BLaER1 (cell line): ENCODE results near the gene MAP7D3.

Source experiments
- H3K27ac ChIP-seq: shearing (Covaris generic); formaldehyde crosslinking; 2 replicates; pipeline ENCODE4 v1.8.1; 2022
- H3K27me3 ChIP-seq: shearing (Covaris generic); formaldehyde crosslinking; 2 replicates; pipeline ENCODE4 v1.8.1; 2022
- H3K36me3 ChIP-seq: shearing (Covaris generic); formaldehyde crosslinking; 2 replicates; pipeline ENCODE4 v1.8.1; 2022
- H3K4me1 ChIP-seq: shearing (Covaris generic); formaldehyde crosslinking; 2 replicates; pipeline ENCODE4 v1.8.1; 2022
- H3K4me2 ChIP-seq: shearing (Covaris generic); formaldehyde crosslinking; 2 replicates; pipeline ENCODE4 v1.8.1; 2022
- H3K4me3 ChIP-seq: shearing (Covaris generic); formaldehyde crosslinking; 2 replicates; pipeline ENCODE4 v1.8.1; 2022
- H3K9ac ChIP-seq: shearing (Covaris generic); formaldehyde crosslinking; 2 replicates; pipeline ENCODE4 v1.8.1; 2022
- H3K9me3 ChIP-seq: shearing (Covaris generic); formaldehyde crosslinking; 2 replicates; pipeline ENCODE4 v1.8.1; 2022
- H4K20me1 ChIP-seq: shearing (Covaris generic); formaldehyde crosslinking; 2 replicates; pipeline ENCODE4 v1.8.1; 2022
- Cebpa-rat ChIP-seq: shearing (Covaris generic); IDR thresholded peaks from 2 replicates; pipeline ENCODE4 v1.8.1; 2022

Gene MAP7D3

DNA sequence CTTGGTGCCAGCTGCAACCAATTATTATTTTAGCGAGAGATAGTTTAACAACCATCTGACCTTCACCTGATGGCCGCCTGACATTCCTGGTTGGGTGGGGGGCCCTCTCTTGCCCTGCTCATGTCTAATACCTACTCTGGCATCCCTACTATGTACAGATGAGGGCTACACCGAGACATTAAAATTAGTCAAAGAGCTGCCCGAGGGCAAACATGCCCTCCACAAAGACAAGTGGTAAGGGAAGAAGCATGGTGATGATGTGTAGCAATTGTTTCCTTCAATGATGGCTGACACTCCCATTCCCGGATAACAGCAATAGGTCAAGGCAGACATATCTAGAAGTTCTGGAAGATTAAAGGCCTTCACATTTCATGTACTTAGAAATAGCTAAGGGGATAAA lies 49.6 kb downstream of the MAP7D3 start:
- Histone ChIP-seq H3K36me3 (peaks cover 5% of the 10 kb centered on the region; the same call in 1 of the 2 replicates), H3K9ac (no peak overlapping the region), H3K4me1 (peaks cover 39% of the 10 kb centered on the region), H3K27me3 (peaks cover 88% of the 10 kb centered on the region), H4K20me1 (peaks cover 60% of the 10 kb centered on the region; the same call in 1 of the 2 replicates), H3K9me3 (no peaks in the 10 kb centered on the region), H3K27ac (no peak overlapping the region), H3K4me3 (no peak overlapping the region), H3K4me2 (no peak overlapping the region)
- TF ChIP-seq Cebpa-rat = no peak

DNA sequence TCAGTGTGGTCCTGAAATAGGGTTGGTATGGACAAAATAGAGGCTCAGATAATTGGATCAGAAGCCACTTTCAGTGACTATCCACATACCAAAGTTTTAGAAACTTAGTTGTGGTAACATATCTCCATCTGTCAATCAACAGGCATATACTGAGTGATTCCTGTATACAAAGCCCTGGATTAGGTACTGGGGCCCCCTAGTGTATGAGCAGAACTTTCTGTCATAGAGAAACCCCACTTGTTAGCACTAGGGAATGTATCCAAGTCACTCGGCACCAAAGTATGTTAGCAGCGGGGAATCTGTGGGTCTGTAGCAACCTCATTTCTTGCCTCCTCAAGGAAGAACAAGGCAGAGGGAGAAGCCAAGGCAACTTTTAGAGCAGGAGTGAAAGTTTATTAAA lies 50.7 kb downstream of the MAP7D3 start:
- peaks cover 88% of the 10 kb centered on the region for H3K27me3 ChIP-seq
- H3K4me3 ChIP-seq = no peak overlapping the region
- H3K36me3 ChIP-seq = no peaks in the 10 kb centered on the region
- H3K4me2 ChIP-seq = no peak overlapping the region
- no peak overlapping the region for H3K9ac ChIP-seq
- peaks cover 41% of the 10 kb centered on the region for H3K4me1 ChIP-seq
- H3K27ac ChIP-seq = no peak overlapping the region
- TF ChIP-seq Cebpa-rat = no peak
- H4K20me1 ChIP-seq = peaks cover 49% of the 10 kb centered on the region; the same call in 1 of the 2 replicates
- no peaks in the 10 kb centered on the region for H3K9me3 ChIP-seq

DNA sequence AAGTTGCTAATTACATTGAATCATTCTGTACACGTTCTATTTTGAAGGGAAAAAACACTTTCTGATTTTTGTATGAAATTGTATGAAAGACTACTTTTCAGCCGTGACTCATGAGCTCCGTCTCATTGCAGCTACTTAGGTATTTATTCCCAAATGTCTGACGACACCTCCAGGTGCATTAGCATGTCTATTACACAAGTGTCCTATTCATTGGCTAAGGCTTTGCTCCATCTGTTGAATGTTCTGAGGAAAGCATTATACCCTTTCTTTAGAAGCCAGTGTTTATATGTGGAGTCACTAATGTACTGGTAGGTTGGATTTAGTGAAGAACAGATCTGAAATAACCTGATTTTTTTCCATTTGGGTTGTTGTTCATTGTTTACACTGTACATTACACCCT lies 51.8 kb downstream of the MAP7D3 start:
- Histone ChIP-seq H3K36me3 (no peaks in the 10 kb centered on the region), H3K9ac (no peak overlapping the region), H3K4me2 (no peak overlapping the region), H4K20me1 (peaks cover 46% of the 10 kb centered on the region; the same call in 1 of the 2 replicates), H3K27me3 (peaks cover 88% of the 10 kb centered on the region), H3K4me3 (no peak overlapping the region), H3K9me3 (no peaks in the 10 kb centered on the region), H3K27ac (no peak overlapping the region), H3K4me1 (peaks cover 35% of the 10 kb centered on the region)
- TF ChIP-seq Cebpa-rat = no peak

DNA sequence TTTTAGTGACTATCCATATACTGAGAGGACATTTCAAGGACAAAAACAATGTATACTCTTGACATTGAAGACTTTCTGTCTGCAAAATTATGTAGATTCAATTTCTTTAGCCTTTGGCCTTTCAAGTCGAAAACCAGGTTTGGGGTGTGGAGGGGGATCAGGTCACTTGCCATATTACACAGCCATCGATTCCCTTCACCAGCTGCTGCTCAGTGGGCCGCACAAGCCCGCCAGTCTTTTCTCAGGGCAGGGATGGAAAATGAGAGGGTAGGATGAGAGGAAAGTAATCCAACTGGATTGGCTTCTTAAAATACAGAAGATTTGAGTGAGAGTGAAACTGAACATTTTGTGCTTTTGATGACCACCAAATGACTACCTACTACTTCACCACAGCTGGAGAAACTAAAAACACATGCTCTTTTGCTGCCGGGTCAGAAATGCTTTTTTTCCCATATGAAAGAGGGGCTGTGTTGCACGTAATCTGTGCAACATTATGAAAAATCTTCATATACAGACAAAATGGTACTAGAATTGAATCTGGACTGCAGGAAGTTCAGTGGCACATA lies 52.4 kb downstream of the MAP7D3 start:
- Histone ChIP-seq H3K27me3 (peaks cover 88% of the 10 kb centered on the region), H3K9ac (no peak overlapping the region), H4K20me1 (peaks cover 46% of the 10 kb centered on the region; the same call in 1 of the 2 replicates), H3K9me3 (no peaks in the 10 kb centered on the region), H3K4me2 (no peak overlapping the region), H3K4me1 (peaks cover 35% of the 10 kb centered on the region), H3K36me3 (no peaks in the 10 kb centered on the region), H3K27ac (no peak overlapping the region), H3K4me3 (no peak overlapping the region)
- TF ChIP-seq Cebpa-rat = no peak

- no peaks in the 10 kb centered on the region for H3K9me3 ChIP-seq
- no peak overlapping the region for H3K9ac ChIP-seq
- no peaks in the 10 kb centered on the region for H3K36me3 ChIP-seq
- H3K27ac ChIP-seq = no peak overlapping the region
- H3K4me1 ChIP-seq = peaks cover 40% of the 10 kb centered on the region
- TF ChIP-seq Cebpa-rat = no peak
- H3K4me3 ChIP-seq = no peak overlapping the region
- peaks cover 88% of the 10 kb centered on the region for H3K27me3 ChIP-seq
- no peak overlapping the region for H3K4me2 ChIP-seq
- peaks cover 46% of the 10 kb centered on the region; the same call in 1 of the 2 replicates for H4K20me1 ChIP-seq
Observed at GRCh38 chrX:136198010-136198409, 53.2 kb downstream of the MAP7D3 start.

DNA sequence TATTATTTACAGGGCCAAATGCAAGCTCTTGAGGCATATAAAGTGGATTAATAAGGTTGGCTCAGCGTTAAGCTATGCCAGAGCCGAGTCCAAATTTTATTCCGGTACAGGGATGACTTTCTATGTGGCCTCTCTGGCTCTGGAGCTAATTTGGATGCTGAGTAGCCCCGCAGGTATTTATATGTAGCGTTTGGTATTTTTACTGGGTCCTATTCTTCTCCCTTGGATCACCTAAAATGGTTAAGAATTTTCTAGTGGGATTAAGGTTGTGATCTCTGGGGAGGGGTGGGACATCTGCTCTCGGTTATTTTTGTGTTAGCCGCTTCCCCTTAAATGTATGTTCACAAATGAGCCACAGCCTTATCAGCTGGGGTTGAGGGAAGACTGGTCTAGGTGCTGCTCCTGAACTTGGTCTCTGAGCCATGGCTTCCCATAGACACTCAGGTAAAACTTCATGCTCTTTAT lies 54.5 kb downstream of the MAP7D3 start:
- H3K4me3 ChIP-seq = no peak overlapping the region

DNA sequence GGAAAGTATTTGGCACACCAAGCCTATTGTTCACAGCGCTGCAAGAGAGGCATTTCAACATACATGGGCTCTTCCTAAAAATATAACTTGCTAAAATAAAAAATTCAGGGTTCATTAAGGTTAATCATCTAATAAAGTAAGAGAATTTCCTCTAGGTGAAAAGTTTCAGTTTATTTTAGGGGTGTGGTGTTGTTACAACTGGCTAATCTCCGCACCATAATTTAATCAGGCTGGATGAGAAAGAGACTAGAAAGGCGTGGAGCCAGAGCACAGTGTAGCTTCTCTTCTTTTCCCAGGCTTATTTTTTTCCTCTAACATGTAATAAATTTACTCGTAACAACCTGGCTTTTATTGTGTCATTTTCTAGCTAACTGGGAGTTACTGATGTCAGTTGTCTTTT lies 56.0 kb downstream of the MAP7D3 start:
- H3K27me3 ChIP-seq = peaks cover 85% of the 10 kb centered on the region
- H3K4me3 ChIP-seq = no peak overlapping the region
- H3K9me3 ChIP-seq = no peaks in the 10 kb centered on the region
- no peak overlapping the region for H3K27ac ChIP-seq
- H3K9ac ChIP-seq = no peak overlapping the region
- no peak overlapping the region for H3K4me2 ChIP-seq
- H3K36me3 ChIP-seq = no peaks in the 10 kb centered on the region
- H3K4me1 ChIP-seq = peaks cover 65% of the 10 kb centered on the region
- peaks cover 30% of the 10 kb centered on the region; the same call in 1 of the 2 replicates for H4K20me1 ChIP-seq
- TF ChIP-seq Cebpa-rat = no peak

More for the DNA sequence above, 54.5 kb downstream of the MAP7D3 start:
- Histone ChIP-seq H3K36me3 (no peaks in the 10 kb centered on the region), H3K27ac (no peak overlapping the region), H3K4me1 (peaks cover 52% of the 10 kb centered on the region), H4K20me1 (peaks cover 43% of the 10 kb centered on the region; the same call in 1 of the 2 replicates), H3K9ac (no peak overlapping the region), H3K9me3 (no peaks in the 10 kb centered on the region), H3K4me2 (peak overlapping the region; percentile 1; the same call in 1 of the 2 replicates), H3K27me3 (peaks cover 85% of the 10 kb centered on the region)
- TF ChIP-seq Cebpa-rat = no peak

GRCh38 chrX:136194536-136194935 lies 56.7 kb downstream of the MAP7D3 start:
- Histone ChIP-seq H3K27ac (no peak overlapping the region), H3K4me1 (peaks cover 65% of the 10 kb centered on the region), H3K4me2 (no peak overlapping the region), H3K9me3 (no peaks in the 10 kb centered on the region), H3K36me3 (no peaks in the 10 kb centered on the region), H3K9ac (no peak overlapping the region), H3K4me3 (no peak overlapping the region), H4K20me1 (peaks cover 30% of the 10 kb centered on the region; the same call in 1 of the 2 replicates), H3K27me3 (peaks cover 89% of the 10 kb centered on the region)
- no peak for TF ChIP-seq Cebpa-rat

GRCh38 chrX:136193771-136194170 lies 57.4 kb downstream of the MAP7D3 start:
- no peaks in the 10 kb centered on the region for H3K9me3 ChIP-seq
- TF ChIP-seq Cebpa-rat = no peak
- H4K20me1 ChIP-seq = peaks cover 35% of the 10 kb centered on the region; the same call in 1 of the 2 replicates
- peaks cover 89% of the 10 kb centered on the region for H3K27me3 ChIP-seq
- no peak overlapping the region for H3K9ac ChIP-seq
- H3K4me1 ChIP-seq = peaks cover 65% of the 10 kb centered on the region
- H3K27ac ChIP-seq = no peak overlapping the region
- H3K36me3 ChIP-seq = no peaks in the 10 kb centered on the region
- H3K4me3 ChIP-seq = no peak overlapping the region
- H3K4me2 ChIP-seq = peak overlapping the region; percentile 51

GRCh38 chrX:136192839-136193414 lies 58.3 kb downstream of the MAP7D3 start:
- H3K27me3 ChIP-seq = peaks cover 93% of the 10 kb centered on the region
- H3K4me3 ChIP-seq = no peak overlapping the region
- H3K9ac ChIP-seq = no peak overlapping the region
- H3K4me2 ChIP-seq = peak overlapping the region; percentile 51
- no peak for TF ChIP-seq Cebpa-rat
- peaks cover 41% of the 10 kb centered on the region; the same call in 1 of the 2 replicates for H4K20me1 ChIP-seq
- peaks cover 65% of the 10 kb centered on the region for H3K4me1 ChIP-seq
- no peaks in the 10 kb centered on the region for H3K9me3 ChIP-seq
- peak overlapping the region; percentile 30; the same call in 1 of the 2 replicates for H3K27ac ChIP-seq
- H3K36me3 ChIP-seq = no peaks in the 10 kb centered on the region
